Nephron progenitor cell (in vitro differentiated cells): ENCODE data around the gene FYN.

Source experiments
- DNase-seq: peaks from one replicate; pipeline ENCODE4 v3.0.0; 2021
- H3K27ac Mint-ChIP-seq: 2 replicates; pipeline ENCODE4 v1.8.0; 2021; ENCODE audit warnings: mild to moderate bottlenecking, moderate library complexity, mixed read lengths
- H3K27me3 Mint-ChIP-seq: 2 replicates; pipeline ENCODE4 v1.8.0; 2021; ENCODE audit warnings: mild to moderate bottlenecking, low read depth, mixed read lengths; ENCODE audit not compliant: poor library complexity
- H3K36me3 Mint-ChIP-seq: 2 replicates; pipeline ENCODE4 v1.8.0; 2021; ENCODE audit warnings: low read depth, mixed read lengths
- H3K4me1 Mint-ChIP-seq: 2 replicates; pipeline ENCODE4 v1.8.0; 2021; ENCODE audit warnings: mixed read lengths
- H3K4me3 Mint-ChIP-seq: 2 replicates; pipeline ENCODE4 v1.8.0; 2021; ENCODE audit warnings: mild to moderate bottlenecking, moderate library complexity, mixed read lengths
- H3K9me3 Mint-ChIP-seq: 2 replicates; pipeline ENCODE4 v1.8.0; 2021; ENCODE audit warnings: mild to moderate bottlenecking, moderate library complexity, mixed read lengths
- CTCF ChIP-seq: fragments of 200-600 bp; sonication (generic); IDR thresholded peaks from 2 replicates; pipeline ENCODE4 v1.5.0; 2021; ENCODE audit warnings: antibody characterized with exemption

Gene FYN

DNA sequence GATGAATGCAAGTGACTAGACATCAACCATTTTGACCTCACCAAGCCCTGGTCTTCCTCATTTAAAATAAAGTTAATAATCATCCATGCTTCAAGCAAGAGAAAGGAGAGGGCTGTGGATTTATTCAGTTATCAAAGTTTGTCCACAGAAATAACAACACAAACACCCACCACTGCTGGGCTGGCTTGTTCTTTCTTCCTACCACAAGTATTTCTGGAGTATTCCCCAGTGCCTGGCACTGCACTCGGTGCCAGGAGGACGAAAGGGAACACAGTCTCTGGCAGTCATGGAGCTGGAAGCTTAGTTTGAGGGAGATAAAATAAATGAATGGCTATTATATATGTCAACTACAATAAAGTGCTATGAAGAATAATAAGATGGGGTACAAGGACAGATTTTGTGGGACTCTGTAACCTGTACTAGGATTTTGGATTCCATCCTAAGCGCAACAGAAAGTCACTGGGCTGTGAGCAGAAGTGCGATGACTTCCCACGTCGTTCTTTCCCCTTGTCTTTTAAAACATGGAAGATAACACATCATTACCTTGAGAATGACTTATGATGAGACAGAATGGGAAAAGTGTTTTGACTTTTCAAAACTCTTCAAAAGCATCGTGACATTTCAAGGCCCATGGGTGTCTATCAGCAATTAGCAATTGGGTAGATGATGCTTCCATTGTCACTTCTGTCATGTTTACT, 193.1 kb downstream of the FYN start:
- peaks cover 57% of the 10 kb centered on the region for H3K36me3 Mint-ChIP-seq
- DNase-seq, result no peak
- H3K4me3 Mint-ChIP-seq, result no peak overlapping the region
- peaks cover 3% of the 10 kb centered on the region for H3K27me3 Mint-ChIP-seq
- H3K9me3 Mint-ChIP-seq, result no peaks in the 10 kb centered on the region
- peaks cover 54% of the 10 kb centered on the region for H3K4me1 Mint-ChIP-seq
- no peak overlapping the region for H3K27ac Mint-ChIP-seq
- TF ChIP-seq CTCF, result no peak

- peaks cover 3% of the 10 kb centered on the region for H3K27me3 Mint-ChIP-seq
- no peaks in the 10 kb centered on the region for H3K9me3 Mint-ChIP-seq
- no peak for DNase-seq
- peaks cover 53% of the 10 kb centered on the region for H3K4me1 Mint-ChIP-seq
- H3K4me3 Mint-ChIP-seq, result no peak overlapping the region
- no peak for TF ChIP-seq CTCF
- H3K36me3 Mint-ChIP-seq, result peaks cover 57% of the 10 kb centered on the region
- peak overlapping the region; percentile 18 for H3K27ac Mint-ChIP-seq
Observed at GRCh38 chr6:111679126-111679858, 194.0 kb downstream of the FYN start.

DNA sequence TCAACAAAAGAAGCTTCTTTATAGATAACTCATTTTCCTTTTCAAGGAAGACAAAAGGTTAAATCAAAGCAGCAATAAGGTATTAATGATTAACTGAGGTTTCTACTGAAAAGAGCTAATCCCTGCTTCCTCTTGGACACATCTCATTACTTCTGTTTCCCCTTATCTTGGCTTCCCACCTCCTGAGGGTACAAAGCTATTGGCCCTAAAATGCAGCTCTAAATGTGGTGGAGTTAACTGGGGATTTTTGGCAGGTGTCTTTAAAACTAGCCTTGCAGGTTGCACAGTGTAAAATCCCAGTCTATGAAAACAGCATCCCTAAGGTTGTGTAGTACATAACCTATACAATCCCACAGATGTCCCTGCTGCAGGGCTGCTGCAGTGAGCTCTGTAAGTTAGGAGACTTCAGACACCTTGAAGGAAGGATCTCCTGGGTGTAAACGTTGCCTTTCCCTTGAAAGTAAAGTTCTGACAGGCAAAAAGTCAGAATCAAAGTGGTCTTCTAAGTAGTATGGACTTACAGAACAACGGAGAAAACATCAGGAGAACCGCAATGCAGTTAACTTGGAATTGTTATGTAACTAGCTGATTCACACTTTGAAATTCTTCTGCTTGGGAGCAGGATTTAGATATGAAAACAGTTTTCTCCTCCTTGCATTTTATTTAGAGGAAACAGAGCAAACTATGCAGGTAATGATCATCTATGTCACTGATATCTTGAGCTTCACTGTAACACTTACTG, 195.8 kb downstream of the FYN start:
- no peaks in the 10 kb centered on the region for H3K9me3 Mint-ChIP-seq
- H3K4me3 Mint-ChIP-seq, result no peak overlapping the region

DNA sequence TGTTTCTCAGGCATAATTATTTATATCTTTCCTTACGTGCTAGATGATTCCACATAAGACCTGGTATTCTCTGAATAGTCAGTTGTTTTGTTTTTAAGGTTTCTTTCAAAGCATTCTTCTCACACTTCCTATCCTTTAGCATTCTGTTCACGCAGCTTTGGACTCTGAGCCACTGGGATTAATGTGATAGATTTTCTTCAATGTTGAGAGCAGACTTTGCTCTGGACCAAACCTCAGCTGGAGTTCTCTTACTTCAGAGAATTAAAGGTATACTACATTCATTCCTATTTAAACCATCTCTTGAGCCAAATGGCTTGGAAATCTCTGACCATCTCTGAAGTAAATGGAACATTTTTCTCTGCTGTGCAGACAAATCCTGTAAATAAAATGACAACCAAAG, 196.9 kb downstream of the FYN start:
- Mint-ChIP-seq H3K4me3 (no peak overlapping the region), H3K36me3 (peaks cover 54% of the 10 kb centered on the region), H3K27me3 (peaks cover 8% of the 10 kb centered on the region), H3K4me1 (peaks cover 46% of the 10 kb centered on the region), H3K9me3 (no peaks in the 10 kb centered on the region), H3K27ac (no peak overlapping the region)
- no peak for DNase-seq
- no peak for TF ChIP-seq CTCF

More for the DNA sequence above, 195.8 kb downstream of the FYN start:
- Mint-ChIP-seq H3K27ac (no peak overlapping the region), H3K4me1 (peaks cover 53% of the 10 kb centered on the region), H3K27me3 (peaks cover 4% of the 10 kb centered on the region), H3K36me3 (peaks cover 55% of the 10 kb centered on the region)
- TF ChIP-seq CTCF, result no peak
- DNase-seq, result no peak

DNA sequence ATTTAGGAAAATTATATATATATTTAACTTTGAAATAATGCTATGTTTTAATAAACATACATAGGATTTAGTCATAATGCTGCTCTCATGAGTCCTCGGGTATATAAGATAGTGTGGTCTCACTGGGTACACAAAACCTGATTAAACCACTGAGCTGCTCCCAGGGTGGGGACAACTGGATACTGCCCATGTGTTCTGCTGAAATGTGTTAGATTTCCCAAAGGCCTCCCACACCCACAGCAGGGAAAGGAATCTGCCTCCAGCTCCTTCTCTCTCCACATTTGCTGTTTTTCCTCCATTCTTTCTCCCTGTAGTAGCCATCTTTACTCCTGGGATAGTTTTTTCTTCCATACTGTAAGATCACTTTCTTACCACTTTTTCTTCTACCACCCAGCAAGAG, 198.4 kb downstream of the FYN start:
- H3K4me3 Mint-ChIP-seq, result no peak overlapping the region
- no peak for TF ChIP-seq CTCF
- DNase-seq, result no peak
- no peak overlapping the region for H3K27ac Mint-ChIP-seq
- H3K9me3 Mint-ChIP-seq, result no peaks in the 10 kb centered on the region
- H3K27me3 Mint-ChIP-seq, result peaks cover 8% of the 10 kb centered on the region
- H3K36me3 Mint-ChIP-seq, result peaks cover 58% of the 10 kb centered on the region
- peaks cover 45% of the 10 kb centered on the region for H3K4me1 Mint-ChIP-seq
